ENCODE data around the gene CDADC1.

CDADC1 gene

DNA sequence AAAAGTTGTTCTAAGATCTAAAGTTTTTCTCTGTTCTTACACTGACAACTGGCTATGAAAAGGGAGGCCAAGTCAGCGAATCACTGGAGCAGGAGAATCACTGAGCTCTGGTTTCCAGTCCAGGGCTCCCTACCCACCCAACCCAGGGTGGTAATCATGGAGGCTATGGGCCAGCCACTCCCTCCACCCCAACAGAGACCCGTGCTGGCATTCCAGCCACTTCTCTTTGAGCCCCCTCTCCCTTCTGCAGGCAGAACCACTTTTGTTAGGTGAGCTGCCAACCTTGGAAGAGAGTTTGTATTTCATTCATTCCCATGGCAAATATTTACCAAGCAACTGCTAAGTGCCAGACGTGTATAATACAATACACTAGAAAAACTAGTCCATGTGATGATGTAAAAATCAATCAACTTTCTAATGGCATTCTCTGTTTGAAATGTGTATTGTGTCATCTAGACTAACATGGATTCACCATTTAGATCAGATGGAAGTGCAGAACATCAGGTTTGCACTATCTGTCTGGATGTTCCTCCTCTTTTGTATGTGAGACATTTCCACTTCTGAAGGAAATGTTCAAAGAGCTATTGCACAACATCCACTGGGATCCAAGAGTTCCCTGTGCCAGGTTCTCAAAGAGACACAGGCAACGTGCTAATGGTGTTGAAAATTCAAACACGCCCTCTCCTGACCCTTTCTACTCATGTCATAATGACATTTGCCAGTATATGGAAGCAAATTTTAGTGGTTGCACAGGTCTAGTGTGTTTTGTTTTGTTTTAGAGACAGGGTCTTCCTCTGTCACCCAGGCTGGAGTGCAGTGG, 22.3 kb upstream of the CDADC1 start (continued):
- TF ChIP-seq, protein P1, sequence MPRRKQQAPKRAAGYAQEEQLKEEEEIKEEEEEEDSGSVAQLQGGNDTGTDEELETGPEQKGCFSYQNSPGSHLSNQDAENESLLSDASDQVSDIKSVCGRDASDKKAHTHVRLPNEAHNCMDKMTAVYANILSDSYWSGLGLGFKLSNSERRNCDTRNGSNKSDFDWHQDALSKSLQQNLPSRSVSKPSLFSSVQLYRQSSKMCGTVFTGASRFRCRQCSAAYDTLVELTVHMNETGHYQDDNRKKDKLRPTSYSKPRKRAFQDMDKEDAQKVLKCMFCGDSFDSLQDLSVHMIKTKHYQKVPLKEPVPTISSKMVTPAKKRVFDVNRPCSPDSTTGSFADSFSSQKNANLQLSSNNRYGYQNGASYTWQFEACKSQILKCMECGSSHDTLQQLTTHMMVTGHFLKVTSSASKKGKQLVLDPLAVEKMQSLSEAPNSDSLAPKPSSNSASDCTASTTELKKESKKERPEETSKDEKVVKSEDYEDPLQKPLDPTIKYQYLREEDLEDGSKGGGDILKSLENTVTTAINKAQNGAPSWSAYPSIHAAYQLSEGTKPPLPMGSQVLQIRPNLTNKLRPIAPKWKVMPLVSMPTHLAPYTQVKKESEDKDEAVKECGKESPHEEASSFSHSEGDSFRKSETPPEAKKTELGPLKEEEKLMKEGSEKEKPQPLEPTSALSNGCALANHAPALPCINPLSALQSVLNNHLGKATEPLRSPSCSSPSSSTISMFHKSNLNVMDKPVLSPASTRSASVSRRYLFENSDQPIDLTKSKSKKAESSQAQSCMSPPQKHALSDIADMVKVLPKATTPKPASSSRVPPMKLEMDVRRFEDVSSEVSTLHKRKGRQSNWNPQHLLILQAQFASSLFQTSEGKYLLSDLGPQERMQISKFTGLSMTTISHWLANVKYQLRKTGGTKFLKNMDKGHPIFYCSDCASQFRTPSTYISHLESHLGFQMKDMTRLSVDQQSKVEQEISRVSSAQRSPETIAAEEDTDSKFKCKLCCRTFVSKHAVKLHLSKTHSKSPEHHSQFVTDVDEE (CRISPR knock-in tag; IDR thresholded peaks at IDR 0.05) = no peak
- TF ChIP-seq ARNTL (CRISPR knock-in tag; IDR thresholded peaks at IDR 0.05; ENCODE audit: borderline replicate concordance, low read depth) = no peak

DNA sequence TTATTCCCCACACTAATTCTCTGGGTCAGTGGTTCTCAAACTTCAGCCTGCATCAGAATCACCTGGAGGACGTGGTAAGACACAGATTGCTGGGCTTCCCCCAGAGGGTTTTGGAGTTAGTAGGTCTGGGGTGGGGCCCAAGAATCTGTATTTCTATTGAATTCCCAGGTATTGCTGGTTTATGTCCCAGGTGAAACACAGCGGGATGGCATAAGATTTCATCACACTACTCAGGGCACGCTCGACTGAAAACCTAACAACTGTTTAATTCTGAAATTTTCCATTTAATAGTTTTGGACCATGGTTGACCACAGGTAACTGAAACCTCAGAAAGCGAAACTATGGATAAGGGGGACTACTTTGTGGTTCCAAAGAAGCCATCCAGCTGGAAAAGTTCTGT, 21.1 kb upstream of the CDADC1 start:
- ATAC-seq = no peak
- TF ChIP-seq CREB5 (CRISPR knock-in tag; IDR thresholded peaks at IDR 0.05; ENCODE audit: low read depth) = no peak
- no peak for TF ChIP-seq ESRRG (CRISPR knock-in tag; IDR thresholded peaks at IDR 0.05)

DNA sequence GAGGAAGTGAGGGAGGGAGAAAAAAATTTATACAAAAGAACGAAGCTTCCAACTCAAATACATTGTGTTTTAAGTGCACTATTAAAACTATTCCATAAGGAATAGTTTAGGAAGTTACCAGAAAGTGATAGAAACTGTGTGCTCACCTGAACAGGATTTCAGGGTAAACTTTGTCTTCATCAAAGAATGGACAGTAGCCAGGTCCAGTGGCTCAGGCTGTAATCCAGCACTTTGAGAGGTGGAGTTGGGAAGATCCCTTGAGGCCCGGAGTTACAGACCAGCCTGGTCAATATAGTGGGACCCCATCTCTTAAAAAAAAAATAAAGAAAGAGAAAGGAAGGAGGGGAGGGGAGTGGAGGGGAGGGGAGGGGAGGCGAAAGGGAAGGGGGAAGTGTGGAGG, 13.0 kb upstream of the CDADC1 start:
- ATAC-seq = no peak
- no peak for TF ChIP-seq ZC3H10 (CRISPR knock-in tag; IDR thresholded peaks at IDR 0.05)
- no peak for TF ChIP-seq TCF4 (CRISPR knock-in tag; IDR thresholded peaks at IDR 0.05; ENCODE audit: borderline replicate concordance)
- no peak for TF ChIP-seq ZFP30 (CRISPR knock-in tag; IDR thresholded peaks at IDR 0.05)
- TF ChIP-seq ISL1 (CRISPR knock-in tag; IDR thresholded peaks at IDR 0.05) = no peak
- no peak for TF ChIP-seq CSDC2 (CRISPR knock-in tag; IDR thresholded peaks at IDR 0.05)
- TF ChIP-seq TOX (CRISPR knock-in tag; IDR thresholded peaks at IDR 0.05; ENCODE audit: borderline replicate concordance) = no peak
- TF ChIP-seq SNAI2 (CRISPR knock-in tag; IDR thresholded peaks at IDR 0.05) = no peak
- no peak for TF ChIP-seq ZNF70 (CRISPR knock-in tag; IDR thresholded peaks at IDR 0.05)
- TF ChIP-seq CREB5 (CRISPR knock-in tag; IDR thresholded peaks at IDR 0.05; ENCODE audit: low read depth) = no peak

GRCh38 chr13:49235856-49236431, 11.8 kb upstream of the CDADC1 start:
- ATAC-seq = no peak
- no peak for TF ChIP-seq POU6F1 (CRISPR knock-in tag; IDR thresholded peaks at IDR 0.05; ENCODE audit: borderline replicate concordance, low read depth)
- no peak for TF ChIP-seq PPARA (CRISPR knock-in tag; IDR thresholded peaks at IDR 0.05; ENCODE audit: borderline replicate concordance)
- no peak for TF ChIP-seq BACH2 (CRISPR knock-in tag; IDR thresholded peaks at IDR 0.05; ENCODE audit: borderline replicate concordance)
- no peak for TF ChIP-seq CSDC2 (CRISPR knock-in tag; IDR thresholded peaks at IDR 0.05)
- no peak for TF ChIP-seq SNAI2 (CRISPR knock-in tag; IDR thresholded peaks at IDR 0.05)
- no peak for TF ChIP-seq OSR1 (CRISPR knock-in tag; IDR thresholded peaks at IDR 0.05)
- no peak for TF ChIP-seq ESRRG (CRISPR knock-in tag; IDR thresholded peaks at IDR 0.05)
- no peak for TF ChIP-seq GLIS3 (CRISPR knock-in tag; IDR thresholded peaks at IDR 0.05)
- TF ChIP-seq PATZ1 (CRISPR knock-in tag; IDR thresholded peaks at IDR 0.05; ENCODE audit: borderline replicate concordance) = no peak
- TF ChIP-seq ZFP3 (CRISPR knock-in tag; IDR thresholded peaks at IDR 0.05) = no peak
- no peak for TF ChIP-seq CSRNP3 (CRISPR knock-in tag; IDR thresholded peaks at IDR 0.05)
- TF ChIP-seq ZC3H10 (CRISPR knock-in tag; IDR thresholded peaks at IDR 0.05) = no peak
- TF ChIP-seq, protein P1 (CRISPR knock-in tag; IDR thresholded peaks at IDR 0.05) = no peak
- no peak for TF ChIP-seq ARNTL (CRISPR knock-in tag; IDR thresholded peaks at IDR 0.05; ENCODE audit: borderline replicate concordance, low read depth)
- no peak for TF ChIP-seq ZNF565 (CRISPR knock-in tag; conservative IDR thresholded peaks at IDR 0.05; ENCODE audit: low read depth)
- TF ChIP-seq ZNF8 (CRISPR knock-in tag; IDR thresholded peaks at IDR 0.05) = no peak
- no peak for TF ChIP-seq ZFP30 (CRISPR knock-in tag; IDR thresholded peaks at IDR 0.05)
